Dendritic cell treated with granulocyte-macrophage colony-stimulating factor and Interleukin-4, amounts not matched to agents 40 ng/mL and 50 ng/mL, for 4 days (primary cell): Measurements from ENCODE around the gene NXT1.
A peak's percentile ranks its signal among the peaks of the same experiment; 100 is the strongest.

Experiments used
- H3K27ac Mint-ChIP-seq: one replicate; pipeline ENCODE4 v1.8.0; 2022; ENCODE audit warnings: mild to moderate bottlenecking, mixed read lengths
- H3K27me3 Mint-ChIP-seq: one replicate; pipeline ENCODE4 v1.8.0; 2022; ENCODE audit warnings: mild to moderate bottlenecking, mixed read lengths
- H3K36me3 Mint-ChIP-seq: one replicate; pipeline ENCODE4 v1.8.0; 2022; ENCODE audit warnings: low read depth, mixed read lengths
- H3K4me1 Mint-ChIP-seq: one replicate; pipeline ENCODE4 v1.8.0; 2022; ENCODE audit warnings: low read depth, mixed read lengths
- H3K4me3 Mint-ChIP-seq: one replicate; pipeline ENCODE4 v1.8.0; 2022; ENCODE audit warnings: mild to moderate bottlenecking, moderate library complexity, mixed read lengths
- H3K9me3 Mint-ChIP-seq: one replicate; pipeline ENCODE4 v1.8.0; 2022; ENCODE audit warnings: mixed read lengths
- intact Hi-C: fragments of 100-400 bp; cut with micrococcal nuclease; formaldehyde crosslinking; loops from one replicate; pipeline ENCODE4 v1.15.0; 2022

Gene NXT1

DNA sequence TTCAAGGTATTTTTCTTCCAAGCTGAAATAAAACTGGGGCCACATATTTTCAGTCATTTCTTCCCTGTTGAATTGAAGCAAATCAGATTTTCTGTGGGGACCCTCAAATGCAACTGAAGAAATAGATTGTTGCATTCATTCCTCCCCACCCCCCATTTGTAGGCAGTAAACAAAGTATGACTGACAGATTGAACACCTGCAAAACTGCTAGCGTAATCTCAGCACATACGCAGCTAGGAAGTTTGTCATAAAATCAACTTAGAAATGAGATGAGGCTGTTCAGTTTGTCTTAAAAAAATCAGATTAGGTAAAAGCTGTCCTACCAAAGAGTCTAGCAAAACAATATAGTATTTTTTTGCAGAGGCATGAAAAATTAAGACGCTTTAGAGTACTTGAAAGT lies 20.3 kb downstream of the NXT1 start:
- Mint-ChIP-seq H3K27me3 (no peaks in the 10 kb centered on the region), H3K27ac (no peak overlapping the region), H3K36me3 (peaks cover 69% of the 10 kb centered on the region), H3K4me3 (no peak overlapping the region), H3K9me3 (no peaks in the 10 kb centered on the region), H3K4me1 (peaks cover 22% of the 10 kb centered on the region)
- intact Hi-C loops = no loop called here

DNA sequence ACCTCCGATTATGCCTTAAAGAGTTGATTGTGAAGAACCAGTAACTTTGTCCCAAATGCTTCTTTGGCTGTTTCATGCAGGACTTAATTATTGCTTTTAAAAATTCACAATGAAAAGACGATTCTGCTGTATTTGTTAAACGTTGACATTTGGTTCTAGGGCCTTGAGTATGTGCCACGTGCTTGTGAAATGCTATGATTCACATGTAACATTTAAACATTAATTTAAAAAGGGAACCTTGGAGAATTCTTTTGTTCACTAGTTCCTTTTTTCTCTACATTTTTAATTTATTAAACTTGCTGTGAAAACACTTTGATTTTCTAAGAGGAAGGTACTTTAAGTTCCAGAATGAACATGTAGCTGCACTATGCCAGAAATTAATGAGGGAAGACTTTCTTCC lies 20.9 kb downstream of the NXT1 start:
- no peak overlapping the region for H3K4me3 Mint-ChIP-seq
- peaks cover 72% of the 10 kb centered on the region for H3K36me3 Mint-ChIP-seq
- intact Hi-C loops = no loop called here
- no peaks in the 10 kb centered on the region for H3K27me3 Mint-ChIP-seq
- no peak overlapping the region for H3K27ac Mint-ChIP-seq
- H3K4me1 Mint-ChIP-seq = peaks cover 19% of the 10 kb centered on the region
- no peaks in the 10 kb centered on the region for H3K9me3 Mint-ChIP-seq

DNA sequence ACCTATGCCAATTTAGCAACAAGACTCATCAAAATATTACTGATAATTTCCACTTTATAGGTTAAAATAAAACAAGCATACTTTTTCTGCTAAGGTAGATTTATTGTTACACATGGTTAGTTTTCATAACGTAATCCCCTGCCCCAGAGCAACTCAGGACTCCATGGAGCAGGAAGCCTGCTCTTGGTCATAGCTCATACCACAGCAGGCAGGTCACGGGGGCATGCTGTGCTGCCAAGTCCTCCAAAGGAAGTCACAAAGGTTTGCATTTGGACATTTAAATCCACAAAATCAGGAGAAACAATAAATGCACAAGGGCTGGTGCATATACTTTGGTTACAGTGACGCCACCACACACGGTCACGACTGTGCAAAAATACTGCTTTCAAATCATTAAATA lies 23.9 kb downstream of the NXT1 start:
- Mint-ChIP-seq H3K9me3 (no peaks in the 10 kb centered on the region), H3K27ac (no peak overlapping the region), H3K36me3 (peaks cover 79% of the 10 kb centered on the region), H3K4me3 (no peak overlapping the region), H3K4me1 (peaks cover 10% of the 10 kb centered on the region), H3K27me3 (no peaks in the 10 kb centered on the region)
- intact Hi-C loops = no loop called here

DNA sequence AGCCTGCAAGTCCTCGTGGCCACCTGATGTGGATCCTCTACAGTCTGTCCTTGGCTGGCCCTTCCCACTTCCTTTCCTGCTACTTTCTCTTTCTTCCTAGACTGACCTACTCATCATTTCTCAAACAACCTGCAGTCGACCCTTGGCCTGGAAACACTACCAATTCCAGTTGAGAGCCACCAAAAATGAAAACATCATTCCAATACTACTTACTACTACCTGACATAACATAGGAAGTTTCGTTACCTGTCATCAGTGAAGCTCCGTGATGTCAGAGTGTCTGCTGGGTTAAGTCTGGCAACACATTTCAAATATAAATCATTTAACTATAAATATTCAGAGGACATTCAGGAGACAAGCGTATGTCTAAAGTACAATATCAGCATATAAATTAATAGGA lies 25.2 kb downstream of the NXT1 start:
- Mint-ChIP-seq H3K27me3 (no peaks in the 10 kb centered on the region), H3K9me3 (no peaks in the 10 kb centered on the region), H3K4me3 (no peak overlapping the region), H3K36me3 (peaks cover 74% of the 10 kb centered on the region), H3K4me1 (peaks cover 6% of the 10 kb centered on the region), H3K27ac (no peak overlapping the region)
- intact Hi-C loops = no loop called here

DNA sequence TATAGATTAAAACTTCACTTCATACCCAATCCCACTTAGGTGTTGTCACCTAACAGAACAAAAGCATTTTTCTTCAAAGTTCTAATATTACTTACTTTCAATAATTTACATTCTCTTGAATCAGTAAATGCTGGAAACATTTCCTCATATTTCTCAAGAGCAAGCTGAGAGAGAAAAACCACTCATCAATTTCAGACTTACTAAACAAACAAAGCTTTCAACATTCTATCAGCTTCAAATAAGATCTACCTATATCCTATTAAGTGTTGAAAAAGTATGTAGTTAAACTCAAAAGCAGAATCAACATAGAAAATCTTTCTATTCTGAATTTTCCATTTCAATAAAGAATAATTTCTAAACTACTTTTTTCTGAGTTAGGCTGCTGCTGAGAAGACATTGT lies 29.2 kb downstream of the NXT1 start:
- H3K9me3 Mint-ChIP-seq = peaks cover 5% of the 10 kb centered on the region
- H3K36me3 Mint-ChIP-seq = peaks cover 81% of the 10 kb centered on the region
- no peak overlapping the region for H3K4me3 Mint-ChIP-seq
- no peaks in the 10 kb centered on the region for H3K27me3 Mint-ChIP-seq
- intact Hi-C loops = no loop called here
- no peak overlapping the region for H3K27ac Mint-ChIP-seq
- peaks cover 10% of the 10 kb centered on the region for H3K4me1 Mint-ChIP-seq

DNA sequence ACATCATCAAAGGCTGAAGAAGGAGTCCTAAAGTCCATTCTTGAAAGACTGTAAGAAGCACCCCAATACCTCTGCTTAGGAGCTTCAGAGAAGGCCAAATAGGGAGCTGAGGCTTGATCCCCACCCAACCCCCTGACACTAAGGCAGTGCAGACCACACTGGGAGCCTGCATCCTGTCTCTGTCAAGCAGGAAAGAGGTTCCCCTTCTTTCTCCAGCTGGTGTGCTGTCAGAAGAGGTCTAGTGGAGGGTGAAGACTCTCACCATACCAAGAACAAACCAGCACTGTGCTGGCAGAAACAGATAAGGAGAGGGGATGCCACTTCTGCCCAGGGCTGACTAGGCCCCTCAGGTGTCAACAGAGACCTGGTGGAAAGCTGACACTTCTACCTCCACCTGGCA lies 31.3 kb downstream of the NXT1 start:
- no peaks in the 10 kb centered on the region for H3K27me3 Mint-ChIP-seq
- no peak overlapping the region for H3K27ac Mint-ChIP-seq
- H3K9me3 Mint-ChIP-seq = peaks cover 5% of the 10 kb centered on the region
- no peak overlapping the region for H3K4me3 Mint-ChIP-seq
- peaks cover 10% of the 10 kb centered on the region for H3K4me1 Mint-ChIP-seq
- H3K36me3 Mint-ChIP-seq = peaks cover 81% of the 10 kb centered on the region
- intact Hi-C loops = no loop called here

DNA sequence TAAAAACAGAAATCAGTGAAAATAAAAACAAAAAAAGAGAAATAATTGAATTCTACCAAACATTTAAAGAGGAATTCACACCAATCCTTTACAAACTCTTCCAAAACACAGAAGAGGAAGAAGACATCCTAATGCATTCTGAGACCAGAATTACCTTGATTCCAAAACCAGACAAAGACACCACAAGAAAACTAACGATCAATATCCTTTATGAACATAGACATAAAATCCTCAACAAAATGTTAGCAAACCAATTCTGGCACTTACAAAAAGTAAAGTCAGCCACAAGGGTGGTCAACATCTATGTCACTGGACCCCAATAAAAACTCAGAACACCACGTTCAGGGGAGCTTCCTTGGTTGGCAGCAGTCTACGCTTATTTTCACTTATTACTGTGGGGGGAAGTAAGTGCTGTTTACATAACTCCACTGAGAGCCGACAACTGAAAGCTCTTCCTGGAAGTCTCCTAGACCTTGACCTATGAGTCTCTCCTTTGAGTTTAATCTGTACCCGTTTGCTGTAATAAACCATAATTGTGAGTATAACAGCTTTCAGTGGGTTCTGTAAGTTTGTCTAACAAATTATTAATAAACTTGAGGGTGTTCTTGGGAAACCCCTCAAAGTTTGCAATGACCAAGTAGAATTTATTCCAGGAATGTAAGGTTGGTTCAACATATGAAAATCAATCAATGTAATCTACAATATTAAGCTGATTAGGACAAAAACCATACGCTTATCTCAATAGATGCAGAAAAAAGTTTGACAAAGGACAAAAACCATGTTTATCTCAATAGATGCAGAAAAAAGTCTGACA lies 35.9 kb downstream of the NXT1 start:
- Mint-ChIP-seq H3K27me3 (no peaks in the 10 kb centered on the region), H3K4me3 (no peak overlapping the region), H3K9me3 (peaks cover 5% of the 10 kb centered on the region), H3K36me3 (peaks cover 88% of the 10 kb centered on the region), H3K27ac (peak overlapping the region; percentile 13), H3K4me1 (peaks cover 10% of the 10 kb centered on the region)
- intact Hi-C loops = no loop called here

DNA sequence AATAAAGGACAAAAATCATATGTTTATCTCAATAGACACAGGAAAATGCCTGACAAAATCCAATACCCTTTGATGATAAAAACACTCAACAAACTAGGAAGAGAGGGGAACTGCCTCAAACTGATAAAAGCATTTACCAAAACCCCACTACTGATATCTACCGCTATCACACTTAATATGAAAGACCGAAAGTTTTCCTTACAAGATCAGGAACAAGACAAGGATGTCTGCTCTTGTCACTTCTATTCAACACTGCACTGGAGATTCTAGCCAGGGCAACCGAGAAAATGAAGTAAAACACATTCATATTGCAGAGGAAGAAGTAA lies 36.5 kb downstream of the NXT1 start:
- intact Hi-C loops = no loop called here
- H3K36me3 Mint-ChIP-seq = peaks cover 87% of the 10 kb centered on the region
- H3K9me3 Mint-ChIP-seq = peaks cover 5% of the 10 kb centered on the region
- no peak overlapping the region for H3K4me3 Mint-ChIP-seq
- no peaks in the 10 kb centered on the region for H3K27me3 Mint-ChIP-seq
- no peak overlapping the region for H3K27ac Mint-ChIP-seq
- peaks cover 8% of the 10 kb centered on the region for H3K4me1 Mint-ChIP-seq

DNA sequence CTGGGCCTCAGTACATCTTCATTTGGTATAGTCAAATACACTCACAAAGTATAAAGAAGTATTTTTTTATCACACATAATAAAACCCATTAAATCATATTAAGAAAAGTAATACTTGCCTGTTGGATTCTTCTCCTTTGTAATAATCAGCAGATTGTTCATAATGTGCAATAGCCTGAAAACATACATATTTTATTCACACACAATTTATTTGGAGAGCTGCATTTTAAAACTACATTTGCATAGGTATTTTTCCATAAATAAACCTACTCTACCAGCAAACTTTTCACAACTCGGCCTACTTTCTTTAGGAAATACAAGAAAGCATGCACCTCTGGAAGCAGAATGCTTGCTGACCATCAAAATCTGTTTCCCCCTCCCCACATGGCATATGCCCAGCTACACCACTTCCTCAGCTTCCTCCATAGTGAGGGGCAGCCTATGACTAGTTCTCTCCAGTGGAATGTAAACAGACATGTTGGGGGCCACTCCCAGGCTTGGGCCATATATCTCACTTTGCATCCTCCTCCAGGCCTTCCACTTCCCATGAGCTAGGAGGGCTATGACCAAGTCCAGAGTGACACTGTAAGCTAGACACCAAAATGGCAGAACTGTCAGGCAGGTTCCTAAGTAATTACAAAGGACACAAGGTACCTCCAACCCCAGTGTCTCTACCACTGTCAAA lies 39.6 kb downstream of the NXT1 start:
- no peak overlapping the region for H3K27ac Mint-ChIP-seq
- no peak overlapping the region for H3K4me3 Mint-ChIP-seq
- intact Hi-C loops = no loop called here
- peaks cover 7% of the 10 kb centered on the region for H3K4me1 Mint-ChIP-seq
- peaks cover 87% of the 10 kb centered on the region for H3K36me3 Mint-ChIP-seq
- no peaks in the 10 kb centered on the region for H3K27me3 Mint-ChIP-seq
- no peaks in the 10 kb centered on the region for H3K9me3 Mint-ChIP-seq

DNA sequence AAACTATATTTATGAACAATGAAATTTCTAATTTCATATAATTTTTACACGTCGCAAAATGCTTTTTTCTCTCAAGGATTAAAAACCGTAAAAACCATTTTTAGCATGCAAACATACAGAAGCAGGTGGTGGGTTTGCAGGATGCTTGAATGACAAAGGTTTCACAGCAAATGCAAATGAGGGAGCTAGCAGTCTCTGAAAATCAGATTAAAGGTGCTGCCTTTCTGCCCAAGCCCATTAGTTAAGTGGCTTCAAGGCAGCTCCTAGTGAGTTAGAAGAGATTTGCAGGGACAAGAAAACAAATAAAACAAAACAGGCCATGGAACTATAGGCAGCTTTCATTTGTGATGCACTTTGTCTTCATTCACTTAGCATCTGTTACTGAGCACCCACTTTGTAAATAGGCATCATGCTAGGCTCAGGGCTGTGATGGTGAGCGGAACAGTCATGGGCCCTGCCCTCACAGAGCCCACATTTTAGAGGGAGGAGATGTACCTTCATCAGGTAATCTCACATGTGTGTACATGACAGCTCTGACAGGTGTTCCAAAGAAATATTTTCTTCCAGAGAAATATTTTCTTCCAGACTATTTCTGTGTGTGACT lies 41.2 kb downstream of the NXT1 start:
- Mint-ChIP-seq H3K4me3 (no peak overlapping the region), H3K9me3 (no peaks in the 10 kb centered on the region), H3K4me1 (peaks cover 7% of the 10 kb centered on the region), H3K27me3 (no peaks in the 10 kb centered on the region), H3K36me3 (peaks cover 71% of the 10 kb centered on the region), H3K27ac (no peak overlapping the region)
- intact Hi-C loops = no loop called here

DNA sequence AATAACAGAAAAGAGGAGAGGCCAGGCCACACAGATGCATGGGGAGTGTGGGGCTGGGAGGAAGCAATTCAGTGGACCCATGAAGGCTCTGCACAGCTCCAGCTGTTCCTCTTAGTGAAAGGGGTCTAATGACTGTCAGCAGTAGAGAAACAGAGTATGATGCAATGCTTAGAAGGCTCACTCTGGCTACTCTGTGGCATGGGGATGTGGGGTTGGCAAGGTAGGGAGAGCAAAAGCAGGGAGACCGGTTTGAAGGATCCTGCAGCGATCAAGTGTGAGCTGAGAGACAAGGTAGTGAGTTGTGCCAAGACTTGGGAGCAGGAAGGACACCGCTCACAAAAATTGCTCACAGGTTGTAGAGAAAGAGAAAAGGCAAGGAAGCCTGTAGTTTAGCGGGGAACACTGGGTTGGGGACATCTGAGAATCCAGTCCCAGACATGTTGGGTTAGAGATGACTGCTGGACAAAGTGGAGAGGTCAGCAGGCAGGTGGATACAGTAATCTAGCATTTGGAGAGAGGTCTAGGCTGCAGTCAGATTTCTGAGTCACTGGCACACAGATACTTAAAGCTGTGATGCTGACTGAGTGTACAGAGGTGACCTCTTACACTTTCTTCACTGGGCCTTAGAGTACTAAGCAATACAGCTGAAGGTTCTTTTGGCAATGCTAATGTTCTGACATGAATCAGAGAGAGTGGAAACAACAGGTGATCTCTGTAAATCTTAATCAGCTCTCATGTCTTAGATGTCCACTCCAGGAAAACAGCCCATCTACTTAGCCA lies 43.6 kb downstream of the NXT1 start:
- no peak overlapping the region for H3K4me3 Mint-ChIP-seq
- H3K36me3 Mint-ChIP-seq = peaks cover 50% of the 10 kb centered on the region
- intact Hi-C loops = no loop called here
- peaks cover 18% of the 10 kb centered on the region for H3K4me1 Mint-ChIP-seq
- H3K9me3 Mint-ChIP-seq = no peaks in the 10 kb centered on the region
- no peak overlapping the region for H3K27ac Mint-ChIP-seq
- H3K27me3 Mint-ChIP-seq = no peaks in the 10 kb centered on the region

DNA sequence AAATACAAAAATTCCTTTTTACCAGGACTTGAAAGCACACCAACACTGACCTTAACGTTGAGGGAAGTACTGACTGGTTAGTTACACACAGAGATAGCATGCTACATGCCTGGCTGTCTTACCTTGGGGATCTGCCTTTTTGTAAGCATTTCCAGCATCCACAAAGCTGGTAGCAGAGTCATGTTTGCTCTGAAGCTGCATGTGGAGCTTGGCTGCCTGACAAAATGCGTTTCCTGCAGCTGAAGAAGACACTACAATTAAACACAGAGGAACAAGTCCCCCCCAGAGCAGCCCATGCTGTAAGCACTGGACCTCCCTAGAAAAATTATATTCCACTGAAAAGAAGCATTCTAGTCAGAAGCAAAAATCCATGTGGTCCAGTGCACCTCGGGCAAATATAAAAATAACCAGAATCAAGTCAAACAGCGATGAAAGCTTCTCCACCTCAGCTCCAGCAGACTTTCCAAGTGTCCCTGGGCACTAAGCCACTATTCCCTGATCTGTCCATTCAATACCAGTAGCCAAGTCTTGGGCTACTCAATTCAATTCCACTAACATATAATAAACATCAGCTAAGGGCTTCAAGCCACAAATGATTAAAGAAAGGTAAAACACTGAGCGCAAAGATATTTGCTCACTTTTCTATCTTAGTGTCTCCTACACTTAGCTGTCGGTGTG lies 46.5 kb downstream of the NXT1 start:
- no peak overlapping the region for H3K4me3 Mint-ChIP-seq
- no peaks in the 10 kb centered on the region for H3K9me3 Mint-ChIP-seq
- H3K27ac Mint-ChIP-seq = peak overlapping the region; percentile 72
- H3K4me1 Mint-ChIP-seq = peaks cover 18% of the 10 kb centered on the region
- intact Hi-C loops = no loop called here
- H3K27me3 Mint-ChIP-seq = no peaks in the 10 kb centered on the region
- H3K36me3 Mint-ChIP-seq = peaks cover 47% of the 10 kb centered on the region

DNA sequence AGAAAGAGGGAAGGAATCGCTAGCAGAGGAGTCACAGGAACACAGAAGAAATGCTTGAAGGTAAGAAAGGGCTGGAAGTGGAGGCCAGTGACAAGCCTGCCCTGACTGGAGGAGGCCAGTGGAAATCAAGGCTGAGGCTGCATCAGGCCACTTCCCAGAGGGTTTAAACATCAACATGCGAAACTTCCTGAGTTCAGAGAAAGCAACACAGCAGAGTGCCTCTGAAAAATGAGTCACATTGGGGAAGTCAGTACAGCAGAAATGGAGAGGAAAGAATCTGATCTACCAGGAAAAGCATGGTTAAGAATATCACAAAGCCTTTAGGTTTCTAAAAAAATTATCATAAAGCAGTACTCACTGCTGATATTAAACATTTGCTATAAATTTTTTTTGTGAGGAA lies 47.4 kb downstream of the NXT1 start:
- H3K36me3 Mint-ChIP-seq = peaks cover 41% of the 10 kb centered on the region
- no peak overlapping the region for H3K4me3 Mint-ChIP-seq
- intact Hi-C loops = no loop called here
- H3K9me3 Mint-ChIP-seq = no peaks in the 10 kb centered on the region
- H3K27me3 Mint-ChIP-seq = no peaks in the 10 kb centered on the region
- H3K27ac Mint-ChIP-seq = peak overlapping the region; percentile 72
- H3K4me1 Mint-ChIP-seq = peaks cover 15% of the 10 kb centered on the region
